ENCODE measurements around the gene EIF4E3. TPM values are rescaled to one million over a fixed set of nuclear protein-coding genes. Genes with fewer than 3 reads are reported as not detected.

Gene EIF4E3
- total and polyA plus RNA-seq, 4 donors: 7.5 to 26.4 (median 22.2) TPM

DNA sequence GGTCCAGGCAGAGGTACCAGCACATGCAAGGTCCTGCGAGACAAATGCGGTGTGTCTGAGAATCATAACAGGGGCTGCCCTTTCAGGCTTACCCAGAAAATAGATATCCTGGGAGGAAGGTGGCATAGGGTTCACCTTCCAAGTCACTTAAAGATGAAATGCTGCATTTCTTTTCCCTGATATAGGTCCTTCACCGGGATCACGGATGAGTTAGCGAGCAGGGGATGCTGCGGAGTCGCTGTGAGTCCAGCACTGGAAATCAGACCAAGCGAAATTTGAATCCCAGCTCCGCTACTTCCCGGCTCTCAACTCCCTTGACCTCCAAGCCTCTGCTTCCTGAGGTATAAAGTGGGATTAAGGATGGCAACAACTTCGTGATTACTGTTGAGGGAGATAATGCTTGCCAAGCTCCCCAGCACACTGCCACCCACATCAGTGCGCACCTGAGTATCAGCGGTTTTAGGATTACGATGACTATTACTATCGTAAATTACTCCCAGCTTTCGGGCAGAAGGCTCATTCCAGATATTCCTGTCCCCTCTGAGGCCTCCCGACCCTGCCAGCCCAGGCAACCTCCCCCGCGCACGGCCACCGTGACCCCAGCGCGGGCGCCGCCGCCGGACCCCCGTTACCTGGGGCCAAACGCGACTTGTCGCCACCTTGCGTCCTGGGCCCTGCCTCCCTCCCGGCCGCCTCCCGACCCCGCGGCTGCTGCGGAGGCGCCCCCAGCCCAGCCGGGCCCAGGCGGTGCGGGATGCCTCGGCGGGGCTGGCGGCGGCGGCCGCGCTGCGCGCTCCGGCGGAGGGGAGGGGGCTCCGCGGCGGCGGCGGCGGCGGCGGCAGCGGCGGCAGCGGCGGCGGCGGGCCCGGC, 27.9 kb upstream of the EIF4E3 start:
- DNase-seq (ENCODE audit: low read depth in 4 of 6, low spot score in 6 of 6): peak in 2 of 6 donors; percentile 35 to 64
- Histone ChIP-seq H3K27me3 (ENCODE audit: control insufficient read depth, insufficient read depth, low read length) (peaks cover 27% of the 10 kb centered on the region), H3K4me3 (ENCODE audit: low read depth, low read length) (peak overlapping the region; percentile 26), H3K36me3 (ENCODE audit: control insufficient read depth, insufficient read depth, low read length) (no peaks in the 10 kb centered on the region), H3K27ac (ENCODE audit: low read depth, low read length) (no peak overlapping the region), H3K4me1 (ENCODE audit: control insufficient read depth, insufficient read depth, low read length) (peaks cover 11% of the 10 kb centered on the region), H3K9me3 (ENCODE audit: control insufficient read depth, insufficient read depth, low read length) (no peaks in the 10 kb centered on the region)
- 5% methylated on average over 65 of the region's 68 CpGs for WGBS (ENCODE audit: insufficient coverage)

GRCh38 chr3:71751602-71752001, 26.4 kb upstream of the EIF4E3 start:
- Histone ChIP-seq H3K27me3 (ENCODE audit: control insufficient read depth, insufficient read depth, low read length) (peaks cover 27% of the 10 kb centered on the region), H3K9me3 (ENCODE audit: control insufficient read depth, insufficient read depth, low read length) (no peaks in the 10 kb centered on the region), H3K4me3 (ENCODE audit: low read depth, low read length) (no peak overlapping the region), H3K4me1 (ENCODE audit: control insufficient read depth, insufficient read depth, low read length) (peaks cover 11% of the 10 kb centered on the region), H3K27ac (ENCODE audit: low read depth, low read length) (no peak overlapping the region), H3K36me3 (ENCODE audit: control insufficient read depth, insufficient read depth, low read length) (no peaks in the 10 kb centered on the region)
- DNase-seq (ENCODE audit: low read depth in 4 of 6, low spot score in 6 of 6): no peak
- WGBS (ENCODE audit: insufficient coverage): 73% methylated on average over 2 of the region's 4 CpGs

DNA sequence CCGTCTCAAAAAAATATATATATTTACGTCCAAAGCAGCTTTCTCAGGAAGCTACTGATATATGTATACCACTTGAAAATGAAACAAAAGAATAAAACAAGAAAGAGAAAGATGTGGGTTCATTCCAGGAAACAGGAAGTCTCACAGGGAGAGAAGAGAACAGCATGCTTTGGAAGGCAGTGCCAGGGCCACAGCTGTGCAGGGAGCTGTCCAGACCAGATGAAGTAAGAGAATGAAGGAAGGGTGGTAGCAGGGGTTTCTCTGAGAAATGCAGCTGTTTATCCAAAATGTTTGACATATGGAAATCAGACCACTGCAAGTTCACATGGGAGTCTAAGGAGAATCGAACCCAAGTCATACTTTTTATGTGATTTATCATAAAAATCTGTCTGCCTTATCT, 19.5 kb upstream of the EIF4E3 start:
- DNase-seq (ENCODE audit: low read depth in 4 of 6, low spot score in 6 of 6): no peak
- no CpG with 5 or more reads among the region's 3 CpGs for WGBS (ENCODE audit: insufficient coverage)
- no peak overlapping the region for H3K27ac ChIP-seq (ENCODE audit: low read depth, low read length)
- H3K36me3 ChIP-seq (ENCODE audit: control insufficient read depth, insufficient read depth, low read length): no peaks in the 10 kb centered on the region
- H3K27me3 ChIP-seq (ENCODE audit: control insufficient read depth, insufficient read depth, low read length): no peaks in the 10 kb centered on the region
- no peak overlapping the region for H3K4me3 ChIP-seq (ENCODE audit: low read depth, low read length)
- H3K4me1 ChIP-seq (ENCODE audit: control insufficient read depth, insufficient read depth, low read length): no peaks in the 10 kb centered on the region
- peaks cover 2% of the 10 kb centered on the region for H3K9me3 ChIP-seq (ENCODE audit: control insufficient read depth, insufficient read depth, low read length)

- Histone ChIP-seq H3K27me3 (ENCODE audit: control insufficient read depth, insufficient read depth, low read length) (no peaks in the 10 kb centered on the region), H3K27ac (ENCODE audit: low read depth, low read length) (no peak overlapping the region), H3K36me3 (ENCODE audit: control insufficient read depth, insufficient read depth, low read length) (no peaks in the 10 kb centered on the region), H3K4me3 (ENCODE audit: low read depth, low read length) (no peak overlapping the region), H3K4me1 (ENCODE audit: control insufficient read depth, insufficient read depth, low read length) (no peaks in the 10 kb centered on the region), H3K9me3 (ENCODE audit: control insufficient read depth, insufficient read depth, low read length) (peaks cover 2% of the 10 kb centered on the region)
- no CpG with 5 or more reads among the region's 1 CpG for WGBS (ENCODE audit: insufficient coverage)
- no peak for DNase-seq (ENCODE audit: low read depth in 4 of 6, low spot score in 6 of 6)
These were observed 17.4 kb upstream of the EIF4E3 start for GRCh38 chr3:71742621-71743020.

GRCh38 chr3:71734881-71735280, 9.7 kb upstream of the EIF4E3 start:
- no peaks in the 10 kb centered on the region for H3K27me3 ChIP-seq (ENCODE audit: control insufficient read depth, insufficient read depth, low read length)
- no peaks in the 10 kb centered on the region for H3K36me3 ChIP-seq (ENCODE audit: control insufficient read depth, insufficient read depth, low read length)
- peaks cover 2% of the 10 kb centered on the region for H3K4me1 ChIP-seq (ENCODE audit: control insufficient read depth, insufficient read depth, low read length)
- no peak overlapping the region for H3K27ac ChIP-seq (ENCODE audit: low read depth, low read length)
- H3K4me3 ChIP-seq (ENCODE audit: low read depth, low read length): no peak overlapping the region
- no peaks in the 10 kb centered on the region for H3K9me3 ChIP-seq (ENCODE audit: control insufficient read depth, insufficient read depth, low read length)
- WGBS (ENCODE audit: insufficient coverage): no CpG with 5 or more reads among the region's 1 CpG
- DNase-seq (ENCODE audit: low read depth in 4 of 6, low spot score in 6 of 6): peak in 1 of 6 donors; percentile 54

DNA sequence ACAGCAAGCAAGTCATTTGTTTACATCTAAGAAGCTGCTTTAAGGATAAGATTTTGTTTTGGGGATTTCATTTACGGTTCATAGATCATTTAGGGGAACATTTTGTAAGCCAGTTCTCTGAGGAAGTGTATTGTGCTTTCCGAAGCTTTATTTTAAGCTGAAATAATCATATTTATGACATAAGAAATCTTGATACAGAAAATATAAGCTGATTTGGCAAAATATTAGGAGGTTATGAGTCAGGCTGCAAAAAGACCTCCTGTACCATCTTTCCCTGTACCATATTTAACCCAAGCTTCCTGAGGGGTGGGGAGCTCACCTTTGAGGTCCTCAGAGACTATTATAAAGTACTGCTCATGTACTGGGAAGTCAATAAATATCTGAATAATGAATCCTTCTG, 8.1 kb upstream of the EIF4E3 start:
- no peaks in the 10 kb centered on the region for H3K9me3 ChIP-seq (ENCODE audit: control insufficient read depth, insufficient read depth, low read length)
- WGBS (ENCODE audit: insufficient coverage): no CpG with 5 or more reads among the region's 2 CpGs
- no peaks in the 10 kb centered on the region for H3K36me3 ChIP-seq (ENCODE audit: control insufficient read depth, insufficient read depth, low read length)
- H3K4me3 ChIP-seq (ENCODE audit: low read depth, low read length): no peak overlapping the region
- no peak overlapping the region for H3K27ac ChIP-seq (ENCODE audit: low read depth, low read length)
- no peaks in the 10 kb centered on the region for H3K27me3 ChIP-seq (ENCODE audit: control insufficient read depth, insufficient read depth, low read length)
- DNase-seq (ENCODE audit: low read depth in 4 of 6, low spot score in 6 of 6): no peak
- H3K4me1 ChIP-seq (ENCODE audit: control insufficient read depth, insufficient read depth, low read length): peaks cover 14% of the 10 kb centered on the region

- no peak for DNase-seq (ENCODE audit: low read depth in 4 of 6, low spot score in 6 of 6)
- H3K27me3 ChIP-seq (ENCODE audit: control insufficient read depth, insufficient read depth, low read length): no peaks in the 10 kb centered on the region
- no peak overlapping the region for H3K27ac ChIP-seq (ENCODE audit: low read depth, low read length)
- H3K9me3 ChIP-seq (ENCODE audit: control insufficient read depth, insufficient read depth, low read length): no peaks in the 10 kb centered on the region
- peaks cover 15% of the 10 kb centered on the region for H3K4me1 ChIP-seq (ENCODE audit: control insufficient read depth, insufficient read depth, low read length)
- H3K36me3 ChIP-seq (ENCODE audit: control insufficient read depth, insufficient read depth, low read length): no peaks in the 10 kb centered on the region
- H3K4me3 ChIP-seq (ENCODE audit: low read depth, low read length): no peak overlapping the region
- WGBS (ENCODE audit: insufficient coverage): 90% methylated on average over 3 of the region's 4 CpGs
These were observed 7.4 kb upstream of the EIF4E3 start for GRCh38 chr3:71732637-71733036.

- H3K36me3 ChIP-seq (ENCODE audit: control insufficient read depth, insufficient read depth, low read length): no peaks in the 10 kb centered on the region
- H3K4me1 ChIP-seq (ENCODE audit: control insufficient read depth, insufficient read depth, low read length): peaks cover 31% of the 10 kb centered on the region
- H3K9me3 ChIP-seq (ENCODE audit: control insufficient read depth, insufficient read depth, low read length): no peaks in the 10 kb centered on the region
- WGBS (ENCODE audit: insufficient coverage): 0% methylated on average over 3 of the region's 4 CpGs
- peak in 5 of 6 donors; percentile 61 to 97 (median 71) for DNase-seq (ENCODE audit: low read depth in 4 of 6, low spot score in 6 of 6)
- no peak overlapping the region for H3K27ac ChIP-seq (ENCODE audit: low read depth, low read length)
- H3K27me3 ChIP-seq (ENCODE audit: control insufficient read depth, insufficient read depth, low read length): peaks cover 2% of the 10 kb centered on the region
- H3K4me3 ChIP-seq (ENCODE audit: low read depth, low read length): no peak overlapping the region
These were observed 3.6 kb upstream of the EIF4E3 start for GRCh38 chr3:71728632-71729342.

DNA sequence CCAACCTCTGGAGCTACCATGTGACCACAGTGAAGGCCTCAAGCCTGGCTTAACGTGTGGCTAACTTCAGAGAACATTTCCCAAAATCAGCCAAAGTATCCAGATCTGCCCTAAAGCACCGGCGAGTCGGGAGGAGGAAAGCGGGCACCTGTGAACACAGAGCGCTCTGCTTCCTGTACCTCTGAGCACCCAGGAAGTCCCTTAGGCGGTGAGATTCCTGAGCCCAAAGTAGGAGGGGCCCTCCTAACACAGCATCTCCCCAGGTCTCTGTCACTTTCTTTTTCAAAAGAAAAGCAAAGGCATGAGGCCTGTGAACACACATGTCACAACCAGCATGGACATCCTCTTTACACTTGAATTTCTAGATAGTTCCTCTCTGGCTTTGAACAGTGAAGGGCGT, 944 bp upstream of the EIF4E3 start:
- H3K4me1 ChIP-seq (ENCODE audit: control insufficient read depth, insufficient read depth, low read length): peaks cover 31% of the 10 kb centered on the region
- H3K27ac ChIP-seq (ENCODE audit: low read depth, low read length): no peak overlapping the region
- 87% methylated on average over 8 of the region's 8 CpGs for WGBS (ENCODE audit: insufficient coverage)
- no peaks in the 10 kb centered on the region for H3K9me3 ChIP-seq (ENCODE audit: control insufficient read depth, insufficient read depth, low read length)
- no peak for DNase-seq (ENCODE audit: low read depth in 4 of 6, low spot score in 6 of 6)
- H3K4me3 ChIP-seq (ENCODE audit: low read depth, low read length): no peak overlapping the region
- peaks cover 2% of the 10 kb centered on the region for H3K27me3 ChIP-seq (ENCODE audit: control insufficient read depth, insufficient read depth, low read length)
- no peaks in the 10 kb centered on the region for H3K36me3 ChIP-seq (ENCODE audit: control insufficient read depth, insufficient read depth, low read length)

Measured in spinal cord (tissue), 10 donors.